Measurements from ENCODE around the gene UVRAG.

UVRAG gene

DNA sequence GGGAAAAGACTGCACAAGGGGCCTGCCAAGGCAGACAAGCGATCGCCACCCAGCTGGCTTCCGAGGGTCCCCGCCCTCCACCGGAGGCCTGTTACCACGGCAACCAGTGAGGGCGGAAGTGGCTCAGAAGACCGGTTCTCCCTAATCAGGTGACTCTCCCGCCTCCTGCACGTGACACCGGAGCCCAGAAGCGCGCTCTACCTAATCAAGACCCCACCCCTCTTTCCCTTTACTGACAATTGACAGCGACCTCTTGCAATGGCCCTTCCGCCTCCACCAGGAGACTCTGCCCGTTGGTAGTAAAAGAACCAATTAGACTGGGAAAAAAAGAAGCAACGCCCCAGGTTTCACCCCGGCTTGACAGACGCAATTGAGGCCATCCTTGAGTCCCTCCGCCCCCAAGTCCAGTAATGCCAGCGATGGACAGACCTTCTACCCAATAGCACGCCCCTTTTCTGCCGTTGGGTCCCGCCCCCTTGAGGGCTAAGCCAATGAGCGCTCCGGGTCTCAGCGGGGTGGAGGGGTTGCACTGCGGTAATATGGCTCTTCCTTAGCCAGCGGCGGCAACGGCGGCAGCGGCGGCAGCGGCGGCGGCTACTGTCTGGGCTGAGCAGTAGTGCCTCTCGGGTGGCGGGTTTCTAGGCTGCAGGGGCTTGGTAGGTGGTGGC is at the start of gene UVRAG:
TSS of gene UVRAG (plus strand) at position 534 of the 668 bp plus-strand sequence. CDS start 198 bp downstream, outside the sequence.
- peak; percentile 99 to 100 for DNase-seq

DNA sequence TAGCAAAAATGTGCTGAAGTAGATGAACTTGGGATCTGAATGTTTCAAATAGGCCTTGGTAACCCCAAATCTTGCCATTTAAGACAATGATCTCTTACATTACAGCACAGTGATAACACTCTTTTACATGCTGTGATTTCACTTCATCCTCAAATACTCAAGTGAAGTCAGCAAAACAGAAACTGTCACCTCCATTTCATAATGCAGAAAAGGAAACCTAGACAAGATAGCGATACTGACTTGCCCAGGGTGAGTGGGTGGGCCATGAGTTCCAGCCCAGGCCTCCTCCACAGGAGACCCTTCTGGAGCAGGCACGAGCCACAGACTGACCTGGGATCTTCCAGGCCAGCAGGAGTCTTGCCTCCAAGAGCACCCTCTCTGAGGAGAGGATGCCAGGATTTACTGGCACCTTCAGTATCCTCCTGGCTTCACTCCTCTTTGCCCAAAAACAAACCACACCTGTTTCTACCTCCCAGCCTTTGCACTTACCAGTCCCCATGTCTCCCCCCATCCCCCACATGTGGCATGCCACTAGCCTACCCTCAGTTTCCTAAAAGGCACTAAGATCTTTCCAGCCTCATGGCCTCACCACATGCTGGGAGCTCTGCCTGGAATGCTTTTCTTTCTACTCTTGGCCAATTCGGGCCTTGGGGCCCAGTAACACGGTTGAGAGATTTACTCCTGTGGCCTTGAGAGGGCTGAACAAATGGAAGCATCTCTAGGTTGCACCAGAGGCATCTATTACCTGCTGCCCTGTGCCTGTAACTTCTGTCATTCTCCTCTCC is 48.4 kb upstream of the UVRAG start:
- DNase-seq: no peak

DNA sequence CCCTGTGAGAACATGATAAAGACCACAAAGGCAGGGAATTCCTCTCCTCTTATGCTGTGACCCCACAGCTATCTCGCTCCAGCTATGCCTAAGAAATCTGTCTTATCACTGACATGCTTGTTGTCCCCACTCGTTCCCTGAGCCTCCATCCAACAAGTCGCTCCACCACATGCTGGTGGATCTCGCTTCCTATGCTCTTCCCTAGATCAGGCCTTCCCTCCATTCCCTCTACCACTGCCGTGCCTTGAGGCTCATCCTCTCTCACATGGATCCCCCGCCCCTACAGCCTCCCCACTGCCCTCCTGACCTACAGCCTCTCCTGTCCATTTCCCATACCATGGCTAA is 47.8 kb upstream of the UVRAG start:
- DNase-seq: no peak

DNA sequence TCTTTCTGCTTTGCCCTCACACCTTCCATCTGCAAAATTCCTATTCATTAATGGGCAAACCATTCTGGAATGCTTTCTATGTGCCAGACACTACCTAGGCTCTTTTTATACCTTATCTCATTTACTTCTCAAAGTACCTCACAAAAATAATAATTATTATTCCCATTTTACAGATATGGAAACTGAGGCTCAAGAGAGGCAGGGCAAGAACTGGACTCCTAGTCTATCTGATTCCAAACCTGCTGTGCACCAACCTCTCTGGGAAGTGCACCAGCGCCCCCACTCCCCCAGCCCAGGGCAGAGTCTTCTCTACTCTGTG is 47.3 kb upstream of the UVRAG start:
- DNase-seq: no peak

DNA sequence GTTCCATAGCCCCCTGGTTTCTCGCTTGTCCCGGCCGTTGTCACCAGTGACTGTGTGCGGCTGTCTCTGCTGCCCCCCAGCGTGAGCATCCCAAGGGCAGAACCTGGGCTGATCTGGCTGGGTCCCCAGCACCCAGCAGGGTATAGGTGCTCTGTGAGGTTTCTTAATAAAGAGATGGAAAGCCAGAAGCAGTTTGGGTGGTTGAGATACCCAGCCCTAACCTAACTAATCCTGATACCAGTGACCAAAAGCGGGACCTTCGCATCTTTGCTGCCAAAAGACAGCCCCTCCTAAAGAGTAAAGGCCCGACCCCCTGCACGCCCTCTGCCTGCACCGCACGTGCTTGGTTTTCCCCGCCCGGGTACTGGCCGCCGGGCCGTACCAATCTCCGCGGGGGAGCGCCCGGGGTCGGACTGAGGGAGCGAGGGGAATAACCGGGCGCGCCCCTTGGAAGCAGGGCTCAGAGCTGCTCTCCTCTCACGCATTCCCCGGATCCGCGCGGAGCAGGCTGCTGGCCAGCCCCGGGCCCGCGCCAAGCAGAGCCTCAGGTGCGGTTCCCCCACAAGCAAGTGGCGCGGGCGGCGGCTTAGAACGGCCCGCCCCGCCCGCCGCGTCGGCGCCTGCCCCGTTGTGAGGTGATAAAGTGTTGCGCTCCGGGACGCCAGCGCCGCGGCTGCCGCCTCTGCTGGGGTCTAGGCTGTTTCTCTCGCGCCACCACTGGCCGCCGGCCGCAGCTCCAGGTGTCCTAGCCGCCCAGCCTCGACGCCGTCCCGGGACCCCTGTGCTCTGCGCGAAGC is 46.7 kb upstream of the UVRAG start, which contains the start of gene DGAT2:
TSS of gene DGAT2 (plus strand) at position 667 of the 797 bp plus-strand sequence. CDS start 214 bp downstream, outside the sequence.
- no peak for DNase-seq

DNA sequence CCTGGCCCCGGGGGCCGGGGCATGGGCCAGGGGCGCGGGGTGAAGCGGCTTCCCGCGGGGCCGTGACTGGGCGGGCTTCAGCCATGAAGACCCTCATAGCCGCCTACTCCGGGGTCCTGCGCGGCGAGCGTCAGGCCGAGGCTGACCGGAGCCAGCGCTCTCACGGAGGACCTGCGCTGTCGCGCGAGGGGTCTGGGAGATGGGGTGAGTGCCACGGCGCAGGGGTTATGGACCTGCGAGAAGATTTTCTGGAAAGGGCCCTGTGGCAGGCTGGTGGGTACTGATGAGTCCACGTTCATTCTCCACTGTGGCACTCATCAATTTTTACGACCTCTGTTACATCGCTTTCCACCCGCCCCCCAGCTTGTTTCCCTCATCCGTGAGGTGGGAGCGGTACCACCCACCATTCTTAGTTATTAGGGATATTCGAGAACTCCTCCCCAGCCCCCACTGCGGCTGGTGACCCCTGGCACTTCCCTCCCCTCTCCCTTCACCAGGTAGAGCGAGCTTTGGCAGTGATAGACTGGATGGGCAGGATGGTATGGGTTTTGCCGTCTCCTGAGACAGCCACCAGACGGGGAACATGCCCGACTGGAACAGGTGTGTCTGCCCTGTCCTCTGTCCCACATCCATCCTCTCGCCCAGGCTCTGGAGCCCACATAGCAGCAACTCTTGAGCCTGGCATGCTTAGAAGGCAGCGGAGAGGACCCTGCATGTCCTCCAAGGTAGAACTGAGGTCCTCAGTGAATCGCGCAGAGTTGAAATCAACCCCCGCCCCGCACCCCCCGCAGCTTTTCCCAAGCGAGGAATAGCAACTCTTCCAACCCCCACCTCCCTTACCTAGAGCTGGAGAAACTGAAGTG is 45.9 kb upstream of the UVRAG start:
- no peak for DNase-seq

DNA sequence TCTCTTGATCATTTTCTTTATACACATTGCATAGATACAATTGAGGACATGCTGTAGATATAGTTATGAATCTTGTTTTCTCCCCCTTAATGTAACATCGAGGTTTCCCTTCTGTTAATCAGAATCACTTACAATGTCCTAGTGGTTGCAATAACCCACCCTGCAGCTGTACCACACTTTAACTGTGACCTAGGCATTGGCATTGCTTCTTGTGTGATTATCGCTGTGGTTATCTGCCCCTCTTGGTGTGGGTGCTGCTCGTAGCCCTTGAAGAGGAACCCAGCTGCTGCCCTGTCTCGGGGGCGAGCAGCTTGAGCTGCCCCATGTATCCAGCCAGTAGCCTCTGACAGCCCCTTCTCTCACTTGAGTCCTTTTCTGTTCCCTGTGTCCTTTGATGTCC is 44.9 kb upstream of the UVRAG start:
- DNase-seq: no peak

DNA sequence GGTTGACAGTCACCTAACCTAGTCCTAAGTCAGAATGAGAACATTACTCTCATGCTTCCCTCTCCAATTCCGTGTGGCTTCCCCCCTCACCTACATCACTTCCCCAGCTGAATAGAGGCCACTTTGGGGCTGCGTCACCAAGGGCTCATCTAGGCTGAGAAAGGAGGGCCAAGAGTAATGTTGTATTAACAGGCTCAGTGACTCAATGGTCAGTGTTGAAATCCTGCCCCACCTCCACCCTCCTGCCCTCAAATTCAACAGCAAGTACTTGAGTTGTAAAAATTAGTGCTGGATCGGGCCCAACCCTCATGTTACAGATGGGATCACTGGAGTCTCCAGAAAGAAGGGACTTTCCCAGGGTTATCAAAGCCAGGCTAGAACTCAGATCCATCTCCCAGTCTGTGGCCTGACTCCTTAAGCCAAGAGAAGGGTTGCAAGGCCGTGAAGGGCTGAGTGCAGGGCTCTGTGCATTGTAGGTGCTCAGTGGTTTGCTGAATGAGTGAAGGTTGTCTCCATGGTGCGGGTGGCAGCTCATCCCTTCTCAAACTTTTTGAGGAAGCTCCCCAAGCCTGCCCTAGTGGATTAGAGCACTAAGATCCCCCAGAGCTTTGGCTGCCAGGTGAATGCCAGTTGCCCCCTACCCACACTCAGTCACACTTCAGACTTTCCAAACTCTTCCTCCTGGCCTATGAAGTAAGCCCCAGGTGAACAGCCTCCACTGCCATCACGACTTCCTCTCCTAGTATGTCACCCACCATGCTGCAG is 43.2 kb upstream of the UVRAG start:
- DNase-seq: no peak

DNA sequence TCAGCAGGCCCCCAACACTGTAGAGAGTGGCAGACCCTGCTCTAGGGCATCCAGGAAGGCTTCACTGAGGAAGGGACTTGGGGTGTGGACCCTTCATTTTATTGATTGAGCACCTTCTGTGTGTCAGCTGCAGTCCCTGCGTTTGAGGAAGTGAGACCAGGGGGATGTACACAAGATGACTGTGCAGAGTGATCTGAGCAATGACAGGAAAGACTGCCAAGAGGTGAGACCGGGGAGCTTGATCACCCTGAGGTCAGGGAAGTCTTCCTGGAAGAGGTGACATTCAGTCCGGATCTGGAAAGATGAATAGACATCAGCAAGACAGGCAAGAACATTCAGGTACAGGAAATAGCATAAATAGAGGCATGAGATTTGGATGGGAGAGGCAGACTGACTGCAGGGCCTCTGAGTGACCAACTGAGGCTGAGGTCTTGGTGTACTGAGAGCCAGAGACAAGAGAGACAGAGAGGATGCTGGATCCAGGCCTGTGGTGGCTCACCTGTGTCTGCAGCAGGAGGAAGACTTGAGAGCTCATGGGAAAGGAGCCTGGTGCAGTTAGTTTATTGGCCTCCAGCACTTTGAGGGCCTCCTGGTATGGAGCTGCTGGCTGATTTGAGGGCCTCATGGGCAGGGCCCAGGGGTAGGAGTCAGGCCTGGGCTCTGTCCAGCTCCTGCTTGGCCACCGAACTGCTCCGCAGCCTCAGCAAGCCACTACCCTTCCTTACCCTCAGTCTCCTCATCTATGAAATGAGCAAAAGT is 41.2 kb upstream of the UVRAG start:
- DNase-seq: no peak

DNA sequence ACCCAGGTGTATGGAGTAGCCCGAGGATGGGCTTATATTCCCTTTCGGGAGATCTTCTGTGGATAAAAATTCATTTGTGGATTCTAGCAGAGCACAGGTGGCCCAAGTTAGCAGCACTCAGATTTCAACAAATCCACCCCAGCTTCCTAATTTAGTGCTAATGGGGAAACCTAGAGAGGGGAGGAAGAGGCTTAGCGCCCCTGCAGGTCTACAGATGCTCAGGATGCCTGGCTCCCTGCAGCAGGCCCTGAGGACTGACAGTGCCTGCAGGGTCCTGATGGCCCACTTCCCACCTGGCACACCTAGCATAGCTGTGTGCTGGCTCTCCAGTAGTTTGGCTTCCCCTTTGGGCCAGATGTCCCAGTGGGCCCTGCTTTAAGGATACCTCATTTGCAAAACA is 40.0 kb upstream of the UVRAG start:
- DNase-seq: no peak

DNA sequence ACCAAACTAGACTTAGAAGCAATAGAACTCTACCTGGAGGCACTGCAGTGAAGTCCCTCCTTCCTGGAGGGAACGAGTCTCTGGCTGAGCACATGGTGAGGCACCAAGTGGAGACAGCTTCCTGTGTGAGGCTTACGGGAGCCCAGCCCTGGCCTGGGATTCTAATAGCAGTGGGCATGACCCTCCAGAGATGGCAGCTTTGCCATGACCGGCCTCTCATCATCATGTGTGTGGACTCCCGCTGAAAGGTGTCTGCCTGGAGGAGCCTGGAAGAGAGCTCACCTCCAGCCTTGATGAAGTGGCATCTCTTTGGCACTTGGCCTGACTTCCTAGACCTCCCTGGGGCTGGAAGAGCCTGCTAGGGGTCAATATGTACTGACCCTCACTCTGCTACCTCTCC is 38.5 kb upstream of the UVRAG start:
- no peak for DNase-seq

DNA sequence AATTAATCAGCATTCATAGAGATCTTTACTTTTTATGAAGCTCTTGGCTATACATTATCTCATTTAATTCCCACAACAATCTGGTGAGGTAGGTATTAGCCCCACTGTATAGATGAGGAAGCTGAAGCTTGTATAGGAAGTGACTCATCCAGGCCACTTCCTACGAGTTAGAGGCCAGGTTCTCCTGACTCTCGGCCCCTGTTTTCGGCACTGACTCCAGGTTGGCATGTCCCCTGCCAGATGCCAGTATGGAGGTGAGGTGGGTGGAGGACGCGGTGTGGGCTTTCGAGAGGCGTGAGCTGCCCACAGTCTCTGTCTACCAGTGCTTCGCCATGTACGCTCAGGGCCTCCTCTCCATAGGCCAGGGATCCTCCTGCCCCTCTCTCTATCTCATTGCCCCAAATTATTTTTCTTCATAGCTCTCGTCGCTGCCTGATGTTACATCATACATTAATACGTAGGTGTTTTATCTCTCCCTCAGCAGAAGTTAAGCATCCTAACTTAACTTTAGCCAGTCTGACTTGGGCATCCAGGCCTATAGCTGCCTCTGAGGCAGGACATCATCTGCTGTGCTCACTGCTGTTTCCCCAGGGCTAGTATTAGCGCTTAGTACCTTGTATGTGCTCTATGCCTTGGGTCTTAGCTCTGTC is 37.4 kb upstream of the UVRAG start:
- no peak for DNase-seq

DNA sequence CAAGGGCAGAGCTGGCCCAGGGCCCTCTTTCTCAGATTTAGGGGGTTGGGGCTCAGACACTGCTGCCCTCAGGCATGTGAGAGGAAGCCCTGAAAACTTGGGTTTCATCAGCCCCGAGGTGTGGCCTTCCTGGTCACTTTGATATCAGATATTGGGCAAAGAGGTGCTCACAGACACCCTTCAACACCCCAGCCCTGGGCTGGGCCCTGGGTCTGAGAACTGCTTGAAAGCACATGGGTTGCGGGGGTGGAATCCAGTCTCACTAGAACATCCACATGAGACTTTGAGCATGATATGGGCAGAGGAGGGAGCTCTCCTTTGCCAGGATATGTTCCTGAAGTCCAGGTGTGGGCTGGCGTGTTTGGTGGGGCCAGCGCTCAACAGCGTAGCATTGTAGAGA is 36.0 kb upstream of the UVRAG start:
- DNase-seq: no peak

DNA sequence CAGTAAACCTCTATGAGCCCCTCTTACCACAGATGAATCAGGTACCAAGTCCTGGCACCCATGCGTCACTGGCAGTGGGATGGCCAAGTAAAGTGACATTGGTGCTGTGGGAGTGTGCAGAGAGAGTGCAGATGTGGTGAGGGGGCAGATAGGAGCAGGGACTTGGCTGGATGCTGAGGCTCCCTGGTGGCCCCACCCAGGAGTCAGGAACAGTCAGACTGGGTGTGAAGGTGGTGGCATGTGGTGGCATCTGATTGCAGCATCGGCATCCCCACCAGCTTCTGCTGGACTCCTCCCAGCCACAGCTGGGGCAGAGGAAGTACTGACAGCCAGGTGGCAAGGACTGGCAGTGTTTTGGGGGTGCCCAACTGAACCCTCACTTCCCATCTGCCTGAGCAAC is 35.0 kb upstream of the UVRAG start:
- DNase-seq: no peak

DNA sequence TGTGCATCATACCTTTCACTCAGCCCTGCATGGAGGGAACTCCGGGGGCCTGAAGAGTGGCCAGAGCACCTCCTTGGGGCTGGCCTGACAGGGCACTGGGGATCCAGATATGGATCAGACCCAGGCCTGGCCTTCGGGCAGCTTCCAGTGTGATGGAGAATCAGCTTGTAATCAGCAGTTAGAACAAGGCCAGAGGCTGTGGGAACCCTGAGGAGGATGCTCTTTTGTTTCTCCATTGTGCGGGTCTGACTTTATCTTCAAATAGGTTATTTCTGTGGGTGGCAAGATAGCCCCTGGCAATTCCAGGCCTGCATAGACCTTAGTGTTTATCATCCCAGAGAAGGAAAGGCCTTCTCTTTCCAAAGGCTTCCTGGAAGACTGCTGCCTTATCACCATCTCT is 34.1 kb upstream of the UVRAG start:
- no peak for DNase-seq

DNA sequence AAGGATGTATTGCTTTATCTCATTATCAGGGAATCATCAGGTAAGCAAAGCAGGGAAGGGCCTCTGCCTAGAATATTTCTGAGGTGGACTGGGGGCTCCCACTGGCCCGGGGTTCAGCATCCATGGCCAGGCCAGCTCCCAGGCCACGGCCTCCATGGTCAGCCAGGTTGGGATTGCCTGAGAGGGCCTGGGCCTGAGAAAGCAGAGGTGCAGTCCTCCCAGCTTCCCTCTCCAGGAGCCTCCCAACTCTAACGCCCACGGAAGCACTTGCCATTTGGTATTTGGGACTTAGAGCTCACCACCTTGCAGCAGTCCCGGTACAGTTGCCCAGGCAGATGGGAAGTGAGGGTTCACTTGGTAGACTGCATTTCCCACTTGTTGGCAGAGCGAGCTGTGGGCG is 33.7 kb upstream of the UVRAG start:
- DNase-seq: no peak

DNA sequence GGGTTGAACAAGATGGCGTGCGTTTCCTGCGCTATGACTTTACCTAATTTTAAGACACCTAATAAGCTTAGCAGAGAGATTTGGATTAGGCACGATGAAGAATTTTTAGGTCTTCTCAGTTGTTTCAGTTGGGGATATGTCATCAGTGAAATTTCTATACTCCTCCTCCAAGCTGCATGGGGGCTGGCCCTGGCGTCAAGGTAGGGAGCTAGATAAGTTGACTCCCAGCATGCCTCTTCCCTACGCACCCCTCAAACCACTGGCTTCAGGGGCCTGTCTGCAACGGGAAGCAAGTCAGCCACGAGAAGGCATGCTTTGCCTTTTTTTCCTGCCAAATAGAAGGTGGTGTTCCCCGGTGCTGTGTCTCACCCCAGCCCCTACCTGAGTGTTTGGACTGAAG is 33.2 kb upstream of the UVRAG start:
- no peak for DNase-seq

DNA sequence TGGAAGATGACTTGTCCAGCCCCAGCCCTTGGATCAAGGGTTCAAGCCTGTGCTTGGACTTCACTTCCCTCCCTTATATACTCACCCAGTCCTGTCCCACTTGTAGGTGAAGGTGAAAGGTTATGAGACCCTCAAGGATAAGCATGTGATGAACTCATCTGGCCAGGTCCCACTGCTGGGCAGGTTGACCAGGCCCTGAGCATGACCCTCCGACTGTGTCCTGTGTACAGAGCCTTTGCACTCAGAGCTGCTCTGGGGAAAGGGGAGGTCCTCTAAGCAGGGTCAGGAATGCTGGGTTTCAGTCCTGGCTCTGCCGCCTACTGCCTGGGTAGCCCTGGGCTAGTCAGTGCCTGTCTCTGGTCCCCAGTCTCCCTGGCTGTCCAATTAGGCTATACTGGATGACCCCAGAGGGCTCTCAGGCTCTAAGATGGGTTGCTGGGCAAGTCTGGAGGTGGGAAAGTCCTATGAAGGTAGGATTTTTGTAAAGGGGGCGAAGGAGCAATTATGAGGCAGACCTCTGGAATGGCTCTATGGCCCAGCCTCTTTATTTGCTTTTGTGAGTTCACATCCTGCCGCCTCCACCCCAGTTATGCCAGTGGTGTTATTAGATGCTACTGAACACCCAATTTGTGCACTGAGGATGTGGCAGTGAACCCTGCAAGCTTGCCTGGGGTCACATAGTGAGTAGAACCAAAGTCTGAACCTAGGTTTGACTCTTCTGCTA is 32.3 kb upstream of the UVRAG start:
- no peak for DNase-seq

DNA sequence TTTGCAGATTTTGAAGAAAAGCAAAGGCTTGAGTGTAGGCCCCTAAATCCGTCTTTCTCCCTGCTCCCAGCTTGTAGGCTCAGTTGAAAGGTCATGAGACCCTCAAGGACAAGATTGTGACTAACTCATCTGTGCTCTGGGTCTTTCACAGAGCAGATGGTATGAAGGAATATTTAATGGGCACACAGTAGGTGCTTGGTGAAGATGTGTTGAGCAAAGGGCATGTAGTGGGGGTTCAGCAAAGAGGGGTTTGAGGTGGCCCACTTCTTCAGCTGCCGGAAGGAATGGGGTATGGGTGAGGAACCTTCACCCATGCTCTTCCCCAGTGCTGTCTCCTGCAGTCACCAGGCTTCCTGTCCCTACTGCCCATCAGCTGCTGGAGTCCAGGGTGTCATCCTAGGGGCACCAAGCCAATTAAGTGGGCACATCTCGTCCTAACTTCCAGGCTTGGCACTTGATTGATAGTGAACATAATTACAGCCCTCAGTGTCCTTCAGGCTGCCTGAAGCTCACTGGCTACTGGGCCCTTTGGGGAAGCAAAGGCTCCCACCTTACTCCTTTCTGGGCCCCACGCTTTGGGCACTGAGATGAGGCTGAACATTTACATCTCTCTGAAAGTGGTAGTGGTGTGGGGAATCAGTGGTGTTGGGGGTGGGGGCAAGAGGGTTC is 31.5 kb upstream of the UVRAG start:
- no peak for DNase-seq

DNA sequence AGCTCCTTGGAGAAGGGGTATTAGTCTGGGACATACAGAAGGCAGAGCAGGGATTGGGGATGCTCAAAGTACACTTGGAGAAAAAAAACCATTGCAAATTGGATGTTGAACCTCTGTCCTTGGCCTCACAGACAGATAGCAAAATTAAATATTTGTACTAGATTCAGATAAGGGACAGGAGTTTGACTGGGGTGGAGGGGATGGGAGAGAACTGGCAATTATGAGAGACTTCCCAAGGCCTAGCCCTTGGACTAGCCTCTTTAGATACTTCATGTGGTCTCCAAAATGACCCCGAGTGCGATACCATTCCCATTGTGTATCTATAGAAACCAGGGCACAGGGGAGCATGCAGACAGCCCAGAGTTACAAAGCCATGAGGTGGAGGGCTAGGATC is 30.9 kb upstream of the UVRAG start:
- DNase-seq: no peak

Data from cerebellar nuclear complex (tissue), 1 donor.